HFF-Myc (cell line): ENCODE results near the gene TOPBP1.

ENCODE experiments used
- DNase-seq: peaks from one replicate; pipeline ENCODE4 v3.0.0-alpha.2; 2011; ENCODE audit warnings: low read depth; ENCODE audit errors: extremely low read depth
- H3K4me3 ChIP-seq: replicated peaks from 2 replicates; pipeline ENCODE4 v1.5.1; 2011; ENCODE audit warnings: low read depth, mild to moderate bottlenecking, control low read depth, low read length
- CTCF ChIP-seq: IDR thresholded peaks from 2 replicates; pipeline ENCODE4 v1.5.1; 2012; ENCODE audit warnings: mild to moderate bottlenecking, low read depth, low read length, control low read depth; ENCODE audit errors: missing control alignments

TOPBP1 gene

GRCh38 chr3:133610031-133610430 lies 51.7 kb downstream of the TOPBP1 start:
- TF ChIP-seq CTCF = no peak
- DNase-seq = no peak
- H3K4me3 ChIP-seq = no peak overlapping the region

GRCh38 chr3:133608388-133608787 lies 53.4 kb downstream of the TOPBP1 start:
- no peak overlapping the region for H3K4me3 ChIP-seq
- DNase-seq = no peak
- no peak for TF ChIP-seq CTCF

GRCh38 chr3:133607816-133608215 lies 53.9 kb downstream of the TOPBP1 start:
- no peak for TF ChIP-seq CTCF
- H3K4me3 ChIP-seq = no peak overlapping the region
- DNase-seq = no peak

- no peak overlapping the region for H3K4me3 ChIP-seq
- no peak for DNase-seq
- TF ChIP-seq CTCF = no peak
These were observed 54.8 kb downstream of the TOPBP1 start for GRCh38 chr3:133606902-133607301.

- no peak for DNase-seq
- TF ChIP-seq CTCF = no peak
- H3K4me3 ChIP-seq = no peak overlapping the region
These were observed 55.4 kb downstream of the TOPBP1 start for GRCh38 chr3:133606342-133606741.

- no peak for TF ChIP-seq CTCF
These were observed 61.1 kb downstream of the TOPBP1 start for GRCh38 chr3:133600572-133601081.

GRCh38 chr3:133599280-133599679 lies 62.5 kb downstream of the TOPBP1 start:
- no peak for TF ChIP-seq CTCF
- no peak for DNase-seq
- H3K4me3 ChIP-seq = no peak overlapping the region

More at GRCh38 chr3:133600572-133601081, 61.1 kb downstream of the TOPBP1 start:
- no peak overlapping the region for H3K4me3 ChIP-seq
- DNase-seq = no peak
